Globus pallidus (tissue), 1 donor: Measurements from ENCODE around the gene ZNF562.

Experiments
- DNase-seq: peaks from one replicate; pipeline ENCODE4 v3.0.0-alpha.2; 2015; ENCODE audit warnings: low spot score

Gene ZNF562

GRCh38 chr19:9644472-9644871, 30.4 kb downstream of the ZNF562 start:
- no peak for DNase-seq

- no peak for DNase-seq
These were observed 33.1 kb downstream of the ZNF562 start for GRCh38 chr19:9641810-9642209.

- DNase-seq = no peak
These were observed 33.9 kb downstream of the ZNF562 start for GRCh38 chr19:9640956-9641355.

GRCh38 chr19:9636018-9636417, 38.9 kb downstream of the ZNF562 start:
- DNase-seq = no peak

- no peak for DNase-seq
These were observed 47.0 kb downstream of the ZNF562 start for GRCh38 chr19:9627856-9628255.

GRCh38 chr19:9622531-9622930, 52.4 kb downstream of the ZNF562 start:
- DNase-seq = no peak

- DNase-seq = peak; percentile 86
These were observed 53.5 kb downstream of the ZNF562 start, which contains the start of gene ZNF561 for GRCh38 chr19:9621156-9622037. Gene ZNF561 (minus strand): TSS chr19:9621232. CDS start chr19:9619456, 1,776 bp downstream.

- no peak for DNase-seq
These were observed 54.1 kb downstream of the ZNF562 start for GRCh38 chr19:9620842-9621155.

GRCh38 chr19:9615844-9616243, 59.1 kb downstream of the ZNF562 start:
- DNase-seq = no peak

- DNase-seq = no peak
These were observed 64.3 kb downstream of the ZNF562 start for GRCh38 chr19:9610484-9611113.

GRCh38 chr19:9608912-9609311, 66.0 kb downstream of the ZNF562 start:
- no peak for DNase-seq

- DNase-seq = no peak
These were observed 77.9 kb downstream of the ZNF562 start for GRCh38 chr19:9597027-9597426.
